Putamen (tissue), 1 donor: ENCODE measurements around the gene XRN1.
"Not testable (repeated sequence)": the region's sequence is repeated elsewhere in the genome, so short reads cannot be mapped to it uniquely, and the experiment has no call there.

Experiments
- DNase-seq: peaks from one replicate; pipeline ENCODE4 v3.0.0-alpha.2; 2016; ENCODE audit warnings: low spot score

The XRN1 gene, protein sequence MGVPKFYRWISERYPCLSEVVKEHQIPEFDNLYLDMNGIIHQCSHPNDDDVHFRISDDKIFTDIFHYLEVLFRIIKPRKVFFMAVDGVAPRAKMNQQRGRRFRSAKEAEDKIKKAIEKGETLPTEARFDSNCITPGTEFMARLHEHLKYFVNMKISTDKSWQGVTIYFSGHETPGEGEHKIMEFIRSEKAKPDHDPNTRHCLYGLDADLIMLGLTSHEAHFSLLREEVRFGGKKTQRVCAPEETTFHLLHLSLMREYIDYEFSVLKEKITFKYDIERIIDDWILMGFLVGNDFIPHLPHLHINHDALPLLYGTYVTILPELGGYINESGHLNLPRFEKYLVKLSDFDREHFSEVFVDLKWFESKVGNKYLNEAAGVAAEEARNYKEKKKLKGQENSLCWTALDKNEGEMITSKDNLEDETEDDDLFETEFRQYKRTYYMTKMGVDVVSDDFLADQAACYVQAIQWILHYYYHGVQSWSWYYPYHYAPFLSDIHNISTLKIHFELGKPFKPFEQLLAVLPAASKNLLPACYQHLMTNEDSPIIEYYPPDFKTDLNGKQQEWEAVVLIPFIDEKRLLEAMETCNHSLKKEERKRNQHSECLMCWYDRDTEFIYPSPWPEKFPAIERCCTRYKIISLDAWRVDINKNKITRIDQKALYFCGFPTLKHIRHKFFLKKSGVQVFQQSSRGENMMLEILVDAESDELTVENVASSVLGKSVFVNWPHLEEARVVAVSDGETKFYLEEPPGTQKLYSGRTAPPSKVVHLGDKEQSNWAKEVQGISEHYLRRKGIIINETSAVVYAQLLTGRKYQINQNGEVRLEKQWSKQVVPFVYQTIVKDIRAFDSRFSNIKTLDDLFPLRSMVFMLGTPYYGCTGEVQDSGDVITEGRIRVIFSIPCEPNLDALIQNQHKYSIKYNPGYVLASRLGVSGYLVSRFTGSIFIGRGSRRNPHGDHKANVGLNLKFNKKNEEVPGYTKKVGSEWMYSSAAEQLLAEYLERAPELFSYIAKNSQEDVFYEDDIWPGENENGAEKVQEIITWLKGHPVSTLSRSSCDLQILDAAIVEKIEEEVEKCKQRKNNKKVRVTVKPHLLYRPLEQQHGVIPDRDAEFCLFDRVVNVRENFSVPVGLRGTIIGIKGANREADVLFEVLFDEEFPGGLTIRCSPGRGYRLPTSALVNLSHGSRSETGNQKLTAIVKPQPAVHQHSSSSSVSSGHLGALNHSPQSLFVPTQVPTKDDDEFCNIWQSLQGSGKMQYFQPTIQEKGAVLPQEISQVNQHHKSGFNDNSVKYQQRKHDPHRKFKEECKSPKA (N-terminal part only)

GRCh38 chr3:142447852-142448823 lies at the start of gene XRN1:
TSS of gene XRN1 (minus strand) at chr3:142448037. CDS start at chr3:142447944, 93 bp downstream.
- peak; percentile 89 for DNase-seq

DNA sequence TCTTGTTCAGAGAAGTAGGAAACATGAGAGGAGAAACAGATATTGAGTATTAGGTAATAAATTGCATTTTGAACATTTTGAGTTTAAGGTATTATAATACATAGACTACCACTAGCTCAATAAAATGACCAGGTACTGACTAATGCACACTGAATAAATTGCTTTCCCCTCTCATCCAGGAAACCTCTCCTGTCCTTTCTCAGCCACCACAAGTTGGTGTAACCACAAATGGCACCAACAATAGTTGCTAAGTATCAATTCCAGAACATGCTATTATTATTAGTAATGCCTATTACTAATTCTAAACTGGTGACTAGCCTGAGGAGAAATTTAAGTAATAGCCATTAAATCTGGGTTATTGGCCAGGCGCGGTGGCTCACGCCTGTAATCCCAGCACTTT lies 47.3 kb upstream of the XRN1 start:
- DNase-seq, result no peak

DNA sequence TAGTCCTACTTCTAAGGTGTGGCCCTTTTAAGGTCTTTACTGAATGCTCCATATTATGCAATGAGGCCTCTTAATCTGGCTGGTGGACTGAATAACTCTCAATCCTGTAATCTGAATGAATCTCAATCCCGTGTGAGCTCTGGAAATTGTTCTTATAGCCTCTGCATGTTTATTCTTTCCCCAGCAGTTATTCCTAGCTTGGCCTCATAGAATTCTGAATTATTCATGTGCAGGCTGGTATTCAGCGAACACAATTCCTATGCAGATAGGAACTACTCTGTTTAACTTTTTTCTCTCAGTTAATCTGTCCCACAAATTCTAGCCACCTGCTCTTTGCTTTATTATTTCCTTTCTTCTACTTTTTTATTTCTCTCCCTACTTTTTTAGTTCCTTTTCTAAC lies 44.3 kb upstream of the XRN1 start:
- no peak for DNase-seq

GRCh38 chr3:142489572-142490323 lies 41.9 kb upstream of the XRN1 start:
- no peak for DNase-seq

GRCh38 chr3:142484912-142485435 lies 37.1 kb upstream of the XRN1 start:
- DNase-seq, result no peak

DNA sequence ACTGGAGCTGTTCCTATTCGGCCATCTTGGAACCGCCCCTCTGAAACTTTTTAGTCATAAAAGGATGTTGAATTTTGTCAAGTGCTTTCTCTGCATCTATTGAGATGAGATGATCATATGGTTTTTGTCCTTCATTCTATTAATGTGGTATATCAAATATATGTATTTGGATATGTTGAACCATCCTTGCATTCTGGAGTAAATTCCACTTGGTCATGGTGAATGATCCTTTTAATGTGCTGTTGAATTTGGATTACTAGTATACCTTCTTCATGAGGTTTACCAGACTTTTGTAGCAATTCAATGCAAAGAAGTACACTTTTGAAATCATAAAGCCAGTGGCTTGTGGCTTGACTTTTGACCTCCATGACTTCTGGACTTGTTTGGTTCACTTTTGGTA lies 33.4 kb upstream of the XRN1 start:
- DNase-seq, result no peak

DNA sequence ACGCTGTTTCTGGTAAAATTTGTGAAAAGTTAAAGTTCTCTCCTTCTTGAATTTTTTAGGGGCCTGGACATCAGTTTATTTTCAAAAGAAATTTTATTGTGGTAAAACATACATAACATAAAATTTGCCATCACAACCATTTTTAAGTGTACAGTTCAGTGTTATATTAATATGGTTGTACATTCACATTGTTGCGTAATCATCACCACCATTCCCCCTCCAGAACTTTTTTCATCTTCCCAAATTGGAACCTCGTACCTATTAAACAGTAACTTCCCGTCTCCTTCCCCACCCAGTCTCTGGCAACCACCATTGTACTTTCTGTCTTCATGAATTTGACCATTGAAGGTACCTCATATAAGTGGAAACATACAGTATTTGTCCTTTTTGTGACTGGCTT lies 23.0 kb upstream of the XRN1 start:
- DNase-seq, result no peak

- DNase-seq, result no peak
Observed at GRCh38 chr3:142468456-142468855, 20.6 kb upstream of the XRN1 start.

DNA sequence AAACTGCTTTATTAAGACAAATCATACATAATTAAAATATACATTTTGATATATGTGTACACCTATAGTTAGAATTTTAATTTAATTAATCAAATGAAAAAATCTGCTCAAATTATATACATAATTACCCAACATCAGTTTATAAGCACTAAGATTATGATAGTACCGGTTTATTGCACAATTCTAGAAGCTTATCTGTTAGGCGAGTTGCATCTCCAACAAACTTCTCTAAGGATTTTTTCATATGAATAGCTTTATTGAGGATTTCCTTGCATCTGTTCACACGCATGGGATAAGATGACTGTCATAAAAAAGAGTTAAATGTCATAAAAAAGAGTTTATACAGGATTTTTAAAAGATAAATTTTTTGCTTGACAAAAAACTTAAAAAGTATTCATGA lies 19.9 kb upstream of the XRN1 start:
- no peak for DNase-seq

DNA sequence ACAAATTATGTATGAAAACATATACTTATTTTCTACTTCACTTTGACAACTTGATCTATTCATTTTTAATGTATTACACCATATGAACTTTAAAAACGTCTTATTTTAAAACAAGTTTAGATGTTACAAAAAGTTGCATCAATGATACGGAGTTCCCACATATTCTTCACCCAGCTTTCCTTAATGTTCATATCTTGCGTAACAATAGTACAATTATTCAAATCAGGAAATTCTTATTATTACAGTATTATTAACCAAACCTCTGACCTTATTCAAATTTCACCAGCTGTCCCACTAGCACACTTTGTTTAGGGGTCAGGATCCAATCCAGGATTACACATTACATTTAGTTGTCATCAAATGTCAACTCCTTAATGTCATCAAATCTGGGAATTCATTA lies 12.9 kb upstream of the XRN1 start:
- no peak for DNase-seq

DNA sequence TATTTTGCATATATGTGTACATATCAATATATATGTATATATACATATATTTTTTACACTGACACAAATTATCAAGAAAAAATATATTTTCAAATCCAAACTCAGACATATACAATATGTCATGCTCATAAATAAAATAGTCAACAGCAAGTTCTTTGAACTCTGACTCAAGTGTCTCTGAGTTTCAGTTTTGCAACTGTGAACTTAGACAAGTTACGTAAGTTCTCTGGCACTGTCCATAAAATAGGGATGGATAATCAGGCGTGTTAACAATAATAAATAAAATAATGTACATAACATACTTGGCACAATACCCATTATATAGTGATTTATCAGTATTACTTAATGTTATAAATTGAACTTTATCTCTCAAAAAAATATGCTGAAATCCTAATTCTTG lies 12.1 kb upstream of the XRN1 start:
- no peak for DNase-seq

- DNase-seq, result no peak
Observed at GRCh38 chr3:142459096-142459495, 11.3 kb upstream of the XRN1 start.

DNA sequence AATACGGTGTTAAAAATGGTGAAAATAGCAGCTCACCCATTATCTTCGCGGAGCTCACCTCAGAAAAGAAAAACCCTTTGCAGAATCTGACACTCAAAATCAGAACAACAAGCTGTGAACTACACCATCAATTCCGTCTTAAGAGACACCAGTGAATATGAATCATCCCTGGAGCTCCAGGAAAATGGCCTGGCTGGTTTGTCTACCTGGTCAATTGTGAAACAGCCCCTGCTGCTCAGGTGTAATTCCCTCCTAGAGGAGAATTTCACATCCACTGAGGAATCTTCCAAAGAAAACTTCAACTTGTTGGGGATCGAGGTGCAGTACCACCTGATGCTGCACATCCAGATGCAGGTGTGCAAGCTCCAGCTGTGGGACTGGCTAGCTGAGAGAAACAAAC lies 3.0 kb upstream of the XRN1 start:
- no peak for DNase-seq

GRCh38 chr3:142450189-142450588 lies 2.4 kb upstream of the XRN1 start:
- no peak for DNase-seq

GRCh38 chr3:142447301-142447851 lies 461 bp downstream of the XRN1 start:
- peak; percentile 49 for DNase-seq

- DNase-seq, result no peak
Observed at GRCh38 chr3:142445816-142446254, 2.0 kb downstream of the XRN1 start.

GRCh38 chr3:142444343-142444742 lies 3.5 kb downstream of the XRN1 start:
- DNase-seq, result no peak

DNA sequence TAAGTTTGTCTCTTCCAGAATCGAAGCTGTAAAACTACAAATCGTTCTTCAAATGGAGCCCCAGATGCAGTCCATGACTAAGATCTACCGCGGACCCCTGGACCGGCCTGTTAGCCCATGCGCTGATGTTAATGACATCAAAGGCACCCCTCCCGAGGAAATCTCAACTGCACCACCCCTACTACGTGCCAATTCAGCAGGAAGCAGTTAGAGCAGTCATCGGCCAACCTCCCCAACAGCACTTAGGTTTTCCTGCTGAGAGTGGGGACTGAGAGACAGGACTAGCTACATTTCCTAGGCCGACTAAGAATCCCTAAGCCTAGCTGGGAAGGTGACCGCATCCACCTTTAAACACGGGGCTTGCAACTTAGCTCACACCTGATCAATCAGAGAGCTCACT lies 4.8 kb downstream of the XRN1 start:
- DNase-seq, result not testable (repeated sequence)

DNA sequence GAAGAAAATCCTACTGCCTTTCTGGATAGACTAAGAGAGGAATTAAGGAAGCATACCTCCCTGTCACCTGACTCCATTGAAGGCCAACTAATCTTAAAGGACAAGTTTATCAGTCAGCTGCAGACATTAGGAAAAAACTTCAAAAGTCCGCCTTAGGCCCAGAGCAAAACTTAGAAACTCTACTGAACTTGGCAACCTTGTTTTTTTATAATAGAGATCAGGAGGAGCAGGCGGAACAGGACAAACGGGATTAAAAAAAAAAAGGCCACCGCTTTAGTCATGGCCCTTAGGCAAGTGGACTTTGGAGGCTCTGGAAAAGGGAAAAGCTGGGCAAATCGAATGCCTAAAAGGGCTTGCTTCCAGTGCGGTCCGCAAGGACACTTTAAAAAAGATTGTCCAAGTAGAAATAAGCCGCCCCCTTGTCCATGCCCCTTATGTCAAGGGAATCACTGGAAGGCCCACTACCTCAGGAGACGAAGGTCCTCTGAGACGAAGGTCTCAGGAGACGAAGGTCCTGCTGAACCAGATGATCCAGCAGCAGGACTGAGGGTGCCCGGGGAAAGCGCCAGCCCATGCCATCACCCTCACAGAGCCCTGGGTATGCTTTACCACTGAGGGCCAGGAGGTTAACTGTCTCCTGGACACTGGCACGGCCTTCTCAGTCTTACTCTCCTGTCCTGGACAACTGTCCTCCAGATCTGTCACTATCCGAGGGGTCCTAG lies 8.2 kb downstream of the XRN1 start:
- not testable (repeated sequence) for DNase-seq
